WERI-Rb-1 (cell line): ENCODE data around the gene KCTD1.

ENCODE experiments used
- DNase-seq: peaks from one replicate; pipeline ENCODE4 v3.0.0-alpha.2; 2020
- H3K27ac ChIP-seq: fragments of 250-450 bp; sonication (Bioruptor Pico); 2 replicates; pipeline ENCODE4 v1.5.1; 2020; ENCODE audit warnings: mild to moderate bottlenecking, moderate library complexity
- H3K27me3 ChIP-seq: fragments of 250-450 bp; sonication (Bioruptor Pico); 2 replicates; pipeline ENCODE4 v1.5.1; 2021; ENCODE audit warnings: mild to moderate bottlenecking, low read depth, moderate library complexity; ENCODE audit not compliant: insufficient read depth, severe bottlenecking
- H3K36me3 ChIP-seq: fragments of 250-450 bp; sonication (Bioruptor Pico); 2 replicates; pipeline ENCODE4 v1.5.1; 2020; ENCODE audit warnings: mild to moderate bottlenecking, moderate library complexity
- H3K4me3 ChIP-seq: 2 replicates; pipeline ENCODE4 v1.5.1; 2011; ENCODE audit warnings: low read depth, mild to moderate bottlenecking, control low read depth, low read length
- H3K9me3 ChIP-seq: fragments of 250-450 bp; sonication (Bioruptor Pico); 2 replicates; pipeline ENCODE4 v1.5.1; 2021; ENCODE audit warnings: mild to moderate bottlenecking, moderate library complexity; ENCODE audit not compliant: severe bottlenecking
- CTCF ChIP-seq: IDR thresholded peaks from 2 replicates; pipeline ENCODE4 v1.5.1; 2011; ENCODE audit warnings: low read depth, mild to moderate bottlenecking, control low read depth, inconsistent platforms, low read length

KCTD1 gene

GRCh38 chr18:26546170-26546874 lies 2.0 kb downstream of the KCTD1 start:
- no peak overlapping the region for H3K4me3 ChIP-seq

GRCh38 chr18:26545335-26546123 lies 2.8 kb downstream of the KCTD1 start:
- no peak for DNase-seq
- TF ChIP-seq CTCF, result no peak
- Histone ChIP-seq H3K9me3 (no peaks in the 10 kb centered on the region), H3K36me3 (peaks cover 10% of the 10 kb centered on the region), H3K4me3 (no peak overlapping the region), H3K27ac (no peak overlapping the region), H3K27me3 (no peaks in the 10 kb centered on the region)

More at GRCh38 chr18:26546170-26546874, 2.0 kb downstream of the KCTD1 start:
- no peak for TF ChIP-seq CTCF
- DNase-seq, result no peak
- Histone ChIP-seq H3K27ac (no peak overlapping the region), H3K9me3 (no peaks in the 10 kb centered on the region), H3K36me3 (peaks cover 10% of the 10 kb centered on the region), H3K27me3 (no peaks in the 10 kb centered on the region)

GRCh38 chr18:26544451-26544850 lies 3.9 kb downstream of the KCTD1 start:
- no peak for DNase-seq
- TF ChIP-seq CTCF, result no peak
- no peak overlapping the region for H3K27ac ChIP-seq
- H3K36me3 ChIP-seq, result peaks cover 10% of the 10 kb centered on the region
- H3K27me3 ChIP-seq, result no peaks in the 10 kb centered on the region
- no peaks in the 10 kb centered on the region for H3K9me3 ChIP-seq
- no peak overlapping the region for H3K4me3 ChIP-seq

- Histone ChIP-seq H3K4me3 (no peak overlapping the region), H3K9me3 (no peaks in the 10 kb centered on the region), H3K36me3 (peaks cover 10% of the 10 kb centered on the region), H3K27ac (no peak overlapping the region), H3K27me3 (no peaks in the 10 kb centered on the region)
- no peak for DNase-seq
- TF ChIP-seq CTCF, result no peak
Measured at GRCh38 chr18:26543373-26543772, 5.0 kb downstream of the KCTD1 start.

GRCh38 chr18:26540043-26540628 lies 8.2 kb downstream of the KCTD1 start:
- no peaks in the 10 kb centered on the region for H3K36me3 ChIP-seq
- no peak for DNase-seq
- TF ChIP-seq CTCF, result no peak
- no peaks in the 10 kb centered on the region for H3K27me3 ChIP-seq
- no peak overlapping the region for H3K27ac ChIP-seq
- no peaks in the 10 kb centered on the region for H3K9me3 ChIP-seq
- no peak overlapping the region for H3K4me3 ChIP-seq
